ENCODE measurements around the gene DNAJC1. TPM values are rescaled to one million over a fixed set of nuclear protein-coding genes. Genes with fewer than 3 reads are reported as not detected.

DNAJC1 gene
- total and polyA plus RNA-seq, 2 of the 8 experiments (the other 6 are each of a cell fraction or from before 2014, with no cell fraction given): 6.8 to 14.8 TPM

DNA sequence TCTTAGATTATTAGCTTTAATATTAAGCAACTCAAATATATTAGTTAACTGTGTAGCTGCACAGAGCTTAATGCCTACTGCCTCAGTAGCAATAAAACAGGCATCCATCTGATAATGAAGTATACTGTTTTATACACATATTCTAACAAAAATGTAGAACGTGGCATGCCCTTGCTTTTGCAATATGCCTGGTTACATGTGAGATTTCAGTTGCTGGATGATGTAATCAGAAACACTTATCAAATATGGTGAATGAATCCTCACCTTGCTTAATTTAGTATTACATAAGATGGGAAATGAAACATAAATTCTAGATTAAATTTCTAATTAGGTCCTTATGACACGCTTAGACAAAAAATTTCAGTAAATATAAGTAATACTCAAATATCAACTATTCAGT, 8.0 kb downstream of the DNAJC1 start:
- Histone ChIP-seq H2AFZ (ENCODE audit: low read length) (no peak overlapping the region), H2BK15ac (ENCODE audit: low read length) (no peak overlapping the region), H3K9me3 (ENCODE audit: insufficient read depth in 2 of 2, low read depth in 1 of 2, low read length in 1 of 2) (no peaks in the 10 kb centered on the region; a peak in 1 of 4 replicates), H3K4me2 (ENCODE audit: insufficient read depth in 1 of 2, low read depth in 2 of 2, low read length in 2 of 2) (no peak overlapping the region), H2BK12ac (ENCODE audit: low read depth, low read length) (no peak overlapping the region), H3K79me2 (ENCODE audit: control insufficient read depth in 1 of 2, insufficient read depth in 2 of 2, low read length in 2 of 2) (peaks cover 0 to 3% of the 10 kb centered on the region in 2 experiments; a peak in 1 of 4 replicates), H4K91ac (replicated peaks; ENCODE audit: insufficient read length, low read length) (no peak overlapping the region), H4K20me1 (replicated peaks in 1 of 2; ENCODE audit: control insufficient read depth in 1 of 2, insufficient read depth in 2 of 2, low read length in 2 of 2) (no peaks in the 10 kb centered on the region), H4K5ac (ENCODE audit: insufficient read length, low read depth, low read length) (no peak overlapping the region), H4K8ac (ENCODE audit: extremely low read depth, insufficient read depth, low read length) (no peak overlapping the region), H3K36me3 (ENCODE audit: control insufficient read depth in 2 of 4, insufficient read depth in 4 of 4, low read length in 3 of 4) (no peaks in the 10 kb centered on the region), H3K27ac (ENCODE audit: low read depth, low read length) (no peak overlapping the region), H3K23ac (ENCODE audit: insufficient read length) (no peak overlapping the region), H3K27me3 (replicated peaks in 1 of 4; ENCODE audit: control insufficient read depth in 3 of 4, extremely low read depth in 1 of 4, insufficient read depth in 3 of 4, low read length in 3 of 4) (0 out of 7 replicates have a peak, but pooled peaks cover 0 to 3% (median 0%) of the 10 kb centered on the region in 4 experiments), H3K4me3 (ENCODE audit: extremely low read depth in 1 of 4, insufficient read depth in 2 of 4, low read depth in 3 of 4, low read length in 4 of 4) (no peak overlapping the region), H2BK120ac (replicated peaks; ENCODE audit: low read depth, low read length) (no peak overlapping the region), H2AK5ac (ENCODE audit: low read depth, low read length) (no peak overlapping the region), H3K4me1 (replicated peaks in 1 of 4; ENCODE audit: control insufficient read depth in 3 of 4, insufficient read depth in 4 of 4, low read length in 3 of 4) (no peaks in the 10 kb centered on the region), H2BK5ac (ENCODE audit: low read depth, low read length) (no peak overlapping the region), H3K79me1 (ENCODE audit: low read depth, low read length) (no peaks in the 10 kb centered on the region), H3K56ac (replicated peaks; ENCODE audit: insufficient read length, low read depth, low read length) (no peak overlapping the region), H3K23me2 (ENCODE audit: low read depth, low read length) (no peaks in the 10 kb centered on the region), H2BK20ac (ENCODE audit: low read length) (no peak overlapping the region), H3K14ac (ENCODE audit: insufficient read length) (no peak overlapping the region), H3K9ac (replicated peaks in 1 of 4; ENCODE audit: extremely low read depth in 1 of 4, low read depth in 3 of 4, low read length in 3 of 4) (no peak overlapping the region), H3K4ac (replicated peaks; ENCODE audit: insufficient read length, low read depth, low read length) (no peak overlapping the region), H3K18ac (ENCODE audit: extremely low read depth, low read length) (no peak overlapping the region)
- DNase-seq (ENCODE audit: low read depth in 1 of 2, low spot score in 2 of 2) (no peak), FAIRE-seq (no peak)
- no peak for TF ChIP-seq SRF (IDR thresholded peaks at IDR 0.05; ENCODE audit: low read depth, low read length)
- ChIA-PET POLR2A (ENCODE audit: partially characterized antibody) (no interaction called here), CTCF (ENCODE audit: partially characterized antibody) (no interaction called here)
- 87% methylated on average over 2 of the region's 2 CpGs; no CpG with 5 or more reads in 1 of the 2 experiments for WGBS, 2 experiments (ENCODE audit: extremely low coverage in 1 of 2, insufficient coverage in 1 of 2, insufficient read length in 1 of 2, insufficient replicate concordance in 2 of 2, low coverage in 1 of 2, low lambda C conversion rate in 2 of 2, missing lambda C conversion rate in 1 of 2)
